HG03469 (cell line): ENCODE data around the gene MAP4K3.
A peak's percentile ranks its signal among the peaks of the same experiment; 100 is the strongest.

Experiments used
- ATAC-seq: cut with Tn5 transposase; IDR thresholded peaks from one replicate; pipeline ENCODE4 v1.9.1; 2021; ENCODE audit warnings: mild to moderate bottlenecking, moderate library complexity, moderate number of reproducible peaks; ENCODE audit not compliant: unreplicated experiment

Gene MAP4K3

GRCh38 chr2:39447266-39448168, 10.4 kb upstream of the MAP4K3 start:
- no peak for ATAC-seq

GRCh38 chr2:39445934-39446333, 8.8 kb upstream of the MAP4K3 start:
- no peak for ATAC-seq

GRCh38 chr2:39443009-39443408, 5.9 kb upstream of the MAP4K3 start:
- ATAC-seq = no peak

GRCh38 chr2:39437522-39438296, 624 bp upstream of the MAP4K3 start:
- peak; percentile 49 for ATAC-seq

GRCh38 chr2:39435741-39436591, 1.1 kb downstream of the MAP4K3 start:
- no peak for ATAC-seq

- no peak for ATAC-seq
Observed at GRCh38 chr2:39435234-39435633, 1.9 kb downstream of the MAP4K3 start.

GRCh38 chr2:39434233-39434897, 2.7 kb downstream of the MAP4K3 start:
- no peak for ATAC-seq

GRCh38 chr2:39433586-39434195, 3.4 kb downstream of the MAP4K3 start:
- no peak for ATAC-seq

- no peak for ATAC-seq
Observed at GRCh38 chr2:39432701-39433100, 4.4 kb downstream of the MAP4K3 start.

- ATAC-seq = no peak
Observed at GRCh38 chr2:39431592-39432316, 5.3 kb downstream of the MAP4K3 start.

GRCh38 chr2:39429746-39430145, 7.3 kb downstream of the MAP4K3 start:
- ATAC-seq = no peak

- no peak for ATAC-seq
Observed at GRCh38 chr2:39424951-39425350, 12.1 kb downstream of the MAP4K3 start.

- ATAC-seq = no peak
Observed at GRCh38 chr2:39422700-39423099, 14.4 kb downstream of the MAP4K3 start.

- ATAC-seq = no peak
Observed at GRCh38 chr2:39421354-39421753, 15.7 kb downstream of the MAP4K3 start.

GRCh38 chr2:39419282-39420223, 17.5 kb downstream of the MAP4K3 start:
- ATAC-seq = no peak

- no peak for ATAC-seq
Observed at GRCh38 chr2:39418491-39418890, 18.6 kb downstream of the MAP4K3 start.

GRCh38 chr2:39416140-39416539, 20.9 kb downstream of the MAP4K3 start:
- no peak for ATAC-seq

- ATAC-seq = no peak
Observed at GRCh38 chr2:39413063-39413737, 23.9 kb downstream of the MAP4K3 start.
